A549 (cell line): Measurements from ENCODE around the gene MPHOSPH8.

Experiments
- CBX2 ChIP-seq: fragments of 200-600 bp; sonication (generic); IDR thresholded peaks from 2 replicates; pipeline ENCODE4 v1.6.1; 2016; ENCODE audit warnings: low read depth, mild to moderate bottlenecking, borderline replicate concordance
- GATA3 ChIP-seq: IDR thresholded peaks from 2 replicates; pipeline ENCODE4 v1.6.1; 2012; ENCODE audit warnings: borderline replicate concordance
- HDAC2 ChIP-seq: fragments of 200-600 bp; sonication (generic); IDR thresholded peaks from 2 replicates; pipeline ENCODE4 v1.6.1; 2016
- POLR2A ChIP-seq: IDR thresholded peaks from 2 replicates; pipeline ENCODE4 v1.6.1; 2012; ENCODE audit warnings: mild to moderate bottlenecking, low read length
- RCOR1 ChIP-seq: fragments of 150-350 bp; IDR thresholded peaks from 2 replicates; pipeline ENCODE4 v1.6.1; 2014; ENCODE audit warnings: antibody characterized with exemption, low read length, low read depth
- SMC3 ChIP-seq: fragments of >200 bp; sonication (Bioruptor Twin); formaldehyde crosslinking; IDR thresholded peaks from 3 replicates; pipeline ENCODE4 v1.6.1; 2018; ENCODE audit warnings: inconsistent platforms
- TP53 ChIP-seq: fragments of 250-450 bp; sonication (Bioruptor Pico); IDR thresholded peaks from 2 replicates; pipeline ENCODE4 v1.5.0; 2021; ENCODE audit warnings: mild to moderate bottlenecking, moderate library complexity
- TF ChIP-seq, protein P1 (sequence below): fragments of >200 bp; sonication (Bioruptor Twin); formaldehyde crosslinking; IDR thresholded peaks from 3 replicates; pipeline ENCODE4 v1.5.1; 2016
- TF ChIP-seq, protein P2 (sequence below): IDR thresholded peaks from 2 replicates; pipeline ENCODE4 v1.6.1; 2012

DNA sequence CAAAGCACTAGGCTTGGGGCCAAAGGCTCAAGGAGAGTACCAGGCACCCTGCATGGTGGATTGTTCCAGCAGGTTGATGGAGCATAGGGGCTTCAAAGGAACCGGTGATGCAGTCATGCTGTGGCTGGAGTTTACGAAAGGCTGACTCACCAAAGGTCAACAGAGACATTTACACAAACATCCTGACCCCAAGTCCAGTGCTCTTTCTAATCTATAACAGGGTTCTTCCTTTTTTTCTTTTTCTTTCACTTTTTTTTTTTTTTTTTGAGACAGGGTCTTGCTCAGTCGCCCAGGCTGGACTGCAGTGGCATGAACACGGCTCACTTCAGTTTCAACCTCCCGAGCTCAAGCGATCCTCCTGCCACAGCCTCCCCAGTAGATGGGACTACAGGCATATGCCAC lies 36.5 kb upstream of the MPHOSPH8 start:
- TF ChIP-seq TP53 (no peak), POLR2A (no peak), RCOR1 (no peak), CBX2 (no peak), HDAC2 (no peak), GATA3 (peak; percentile 59; the same call in 1 of the 2 replicates), SMC3 (no peak)
- TF ChIP-seq, protein P1, sequence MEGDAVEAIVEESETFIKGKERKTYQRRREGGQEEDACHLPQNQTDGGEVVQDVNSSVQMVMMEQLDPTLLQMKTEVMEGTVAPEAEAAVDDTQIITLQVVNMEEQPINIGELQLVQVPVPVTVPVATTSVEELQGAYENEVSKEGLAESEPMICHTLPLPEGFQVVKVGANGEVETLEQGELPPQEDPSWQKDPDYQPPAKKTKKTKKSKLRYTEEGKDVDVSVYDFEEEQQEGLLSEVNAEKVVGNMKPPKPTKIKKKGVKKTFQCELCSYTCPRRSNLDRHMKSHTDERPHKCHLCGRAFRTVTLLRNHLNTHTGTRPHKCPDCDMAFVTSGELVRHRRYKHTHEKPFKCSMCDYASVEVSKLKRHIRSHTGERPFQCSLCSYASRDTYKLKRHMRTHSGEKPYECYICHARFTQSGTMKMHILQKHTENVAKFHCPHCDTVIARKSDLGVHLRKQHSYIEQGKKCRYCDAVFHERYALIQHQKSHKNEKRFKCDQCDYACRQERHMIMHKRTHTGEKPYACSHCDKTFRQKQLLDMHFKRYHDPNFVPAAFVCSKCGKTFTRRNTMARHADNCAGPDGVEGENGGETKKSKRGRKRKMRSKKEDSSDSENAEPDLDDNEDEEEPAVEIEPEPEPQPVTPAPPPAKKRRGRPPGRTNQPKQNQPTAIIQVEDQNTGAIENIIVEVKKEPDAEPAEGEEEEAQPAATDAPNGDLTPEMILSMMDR = no peak
- TF ChIP-seq, protein P2, sequence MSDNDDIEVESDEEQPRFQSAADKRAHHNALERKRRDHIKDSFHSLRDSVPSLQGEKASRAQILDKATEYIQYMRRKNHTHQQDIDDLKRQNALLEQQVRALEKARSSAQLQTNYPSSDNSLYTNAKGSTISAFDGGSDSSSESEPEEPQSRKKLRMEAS = peak; percentile 65
